IPS DF 4.7 (cell line): Measurements from ENCODE around the gene PIN1.

Experiments
- DNase-seq: peaks from one replicate; pipeline ENCODE4 v3.0.0-alpha.2; 2013; ENCODE audit warnings: low spot score; ENCODE audit errors: extremely low read depth

PIN1 gene

GRCh38 chr19:9856609-9857008 lies 21.5 kb downstream of the PIN1 start:
- DNase-seq: no peak

- DNase-seq: no peak
Observed at GRCh38 chr19:9857076-9857721, 22.1 kb downstream of the PIN1 start.

GRCh38 chr19:9857920-9858746 lies 23.0 kb downstream of the PIN1 start:
- no peak for DNase-seq

GRCh38 chr19:9858766-9859165 lies 23.6 kb downstream of the PIN1 start:
- DNase-seq: no peak

GRCh38 chr19:9860407-9860806 lies 25.3 kb downstream of the PIN1 start:
- no peak for DNase-seq

- DNase-seq: no peak
Observed at GRCh38 chr19:9861503-9861902, 26.4 kb downstream of the PIN1 start.

- no peak for DNase-seq
Observed at GRCh38 chr19:9862938-9863337, 27.8 kb downstream of the PIN1 start.

- DNase-seq: no peak
Observed at GRCh38 chr19:9863759-9864158, 28.6 kb downstream of the PIN1 start.

- DNase-seq: no peak
Observed at GRCh38 chr19:9865732-9866501, 30.8 kb downstream of the PIN1 start.

- DNase-seq: no peak
Observed at GRCh38 chr19:9868983-9869617, 34.0 kb downstream of the PIN1 start.

GRCh38 chr19:9871626-9872338 lies 36.7 kb downstream of the PIN1 start:
- no peak for DNase-seq

GRCh38 chr19:9872618-9873242 lies 37.6 kb downstream of the PIN1 start:
- DNase-seq: no peak

GRCh38 chr19:9875031-9875627 lies 40.0 kb downstream of the PIN1 start:
- no peak for DNase-seq

GRCh38 chr19:9875796-9876195 lies 40.7 kb downstream of the PIN1 start:
- no peak for DNase-seq

GRCh38 chr19:9877780-9878510 lies 42.8 kb downstream of the PIN1 start:
- no peak for DNase-seq

- DNase-seq: no peak
Observed at GRCh38 chr19:9878511-9879196, 43.5 kb downstream of the PIN1 start.

- no peak for DNase-seq
Observed at GRCh38 chr19:9881720-9882119, 46.6 kb downstream of the PIN1 start.

- no peak for DNase-seq
Observed at GRCh38 chr19:9883231-9883758, 48.2 kb downstream of the PIN1 start.

- no peak for DNase-seq
Observed at GRCh38 chr19:9883764-9884163, 48.6 kb downstream of the PIN1 start.
